H1 (cell line): ENCODE results near the gene PLPP7. TPM values are rescaled to one million over a fixed set of nuclear protein-coding genes. Genes with fewer than 3 reads are reported as not detected.

ENCODE experiments used
- ASH2L ChIP-seq: fragments of 200-600, 300-600 bp; sonication (generic); IDR thresholded peaks from one replicate; pipeline ENCODE4 v1.7.1; 2017; ENCODE audit warnings: low read length
- BACH1 ChIP-seq: IDR thresholded peaks from 2 replicates; pipeline ENCODE4 v1.6.1; 2012; ENCODE audit warnings: low read length, improper control_type of control experiment
- BCL11A ChIP-seq, 2 experiments: IDR thresholded peaks; one replicate each; pipeline ENCODE4 v1.6.1; 2011; ENCODE audit warnings: low read depth in 2 of 2, low read length in 2 of 2, mild to moderate bottlenecking in 2 of 2
- CTBP2 ChIP-seq: IDR thresholded peaks from 2 replicates; pipeline ENCODE4 v1.7.0; 2011; ENCODE audit warnings: borderline replicate concordance, mild to moderate bottlenecking, moderate library complexity, mixed read lengths, low read length; ENCODE audit not compliant: insufficient read depth, insufficient read length
- EGR1 ChIP-seq: IDR thresholded peaks from 2 replicates; pipeline ENCODE4 v1.6.1; 2011; ENCODE audit warnings: low read depth, low read length, borderline replicate concordance
- FOSL1 ChIP-seq: IDR thresholded peaks from 2 replicates; pipeline ENCODE4 v1.6.1; 2011; ENCODE audit warnings: mild to moderate bottlenecking, low read depth, low read length, moderate library complexity; ENCODE audit not compliant: insufficient read depth
- GTF2F1 ChIP-seq: IDR thresholded peaks from 2 replicates; pipeline ENCODE4 v1.6.1; 2012; ENCODE audit warnings: low read depth, low read length, improper control_type of control experiment, borderline replicate concordance
- JUN ChIP-seq: IDR thresholded peaks from 2 replicates; pipeline ENCODE4 v1.6.1; 2011; ENCODE audit warnings: low read depth, mild to moderate bottlenecking, improper control_type of control experiment, low read length
- KDM5A ChIP-seq: fragments of 200-600 bp; IDR thresholded peaks from 2 replicates; pipeline ENCODE4 v1.7.1; 2012; ENCODE audit warnings: mild to moderate bottlenecking, low read length, inconsistent platforms, mixed read lengths
- MAFK ChIP-seq: IDR thresholded peaks from 2 replicates; pipeline ENCODE4 v1.6.1; 2012; ENCODE audit warnings: low read depth, mild to moderate bottlenecking, improper control_type of control experiment, low read length
- NRF1 ChIP-seq: IDR thresholded peaks from 2 replicates; pipeline ENCODE4 v1.6.1; 2011; ENCODE audit warnings: mild to moderate bottlenecking, low read depth, low read length, improper control_type of control experiment
- POLR2A ChIP-seq, 2 experiments: IDR thresholded peaks; 1 replicate in 1 of 2; 2 replicates in 1 of 2; pipeline ENCODE4 v1.6.1; 2011; ENCODE audit warnings: low read depth in 2 of 2, low read length in 2 of 2, mild to moderate bottlenecking in 2 of 2; ENCODE audit errors: control extremely low read depth in 1 of 2
- RNF2 ChIP-seq: fragments of 200-900, 300-1000 bp; sonication (generic); IDR thresholded peaks from 2 replicates; pipeline ENCODE4 v1.7.1; 2016; ENCODE audit warnings: borderline replicate concordance, low read depth, mild to moderate bottlenecking, antibody characterized with exemption, low read length; ENCODE audit not compliant: poor library complexity, severe bottlenecking; ENCODE audit errors: missing control alignments
- SP4 ChIP-seq: IDR thresholded peaks from 2 replicates; pipeline ENCODE4 v1.6.1; 2012; ENCODE audit warnings: low read length, inconsistent platforms
- SRF ChIP-seq: IDR thresholded peaks from 2 replicates; pipeline ENCODE4 v1.6.1; 2011; ENCODE audit warnings: mild to moderate bottlenecking, low read depth, low read length, moderate library complexity
- TEAD4 ChIP-seq: IDR thresholded peaks from 2 replicates; pipeline ENCODE4 v1.6.1; 2012; ENCODE audit warnings: low read depth, low read length, inconsistent platforms, mixed read lengths
- polyA plus RNA-seq, 7 experiments: library from polyadenylated mRNA; depleted of rRNA in 3 of 7; stranded (reverse) in 5 of 7; unstranded in 2 of 7; fragments of >200 nt in 5 of 7; fragments of 200-250 nt in 2 of 7; gene quantifications; 1 replicate in 5 of 7; 2 replicates in 1 of 7; 4 replicates in 1 of 7; pipeline versions ENCODE4 v1.2.1 to v1.2.3, GENCODE V29; 2011 to 2013; ENCODE audit warnings: missing spikeins in 2 of 7, mixed read lengths in 2 of 7
- total RNA-seq: library from RNA; stranded (reverse); fragmentation: NEBNext Ultra II Directional; extraction: Animal tissue kit (Norgen Biotek cat#: 25700); gene quantifications from 2 replicates; pipeline ENCODE4 v1.2.1, GENCODE V29; 2021
- TF ChIP-seq, protein P1 (sequence below), 3 experiments: IDR thresholded peaks; 1 replicate in 2 of 3; 2 replicates in 1 of 3; pipeline versions ENCODE4 v1.5.1 to v1.6.1; 2011; ENCODE audit warnings: low read length in 3 of 3, mild to moderate bottlenecking in 3 of 3, inconsistent platforms in 2 of 3, low read depth in 1 of 3, moderate library complexity in 1 of 3; ENCODE audit not compliant: insufficient read depth in 1 of 3; ENCODE audit errors: control extremely low read depth in 1 of 3
- TF ChIP-seq, protein P2 (sequence below): IDR thresholded peaks from 2 replicates; pipeline ENCODE4 v1.6.1; 2011; ENCODE audit warnings: low read depth, mild to moderate bottlenecking, low read length; ENCODE audit not compliant: insufficient read depth
- TF ChIP-seq, protein P3 (sequence below): IDR thresholded peaks from 2 replicates; pipeline ENCODE4 v1.6.1; 2012; ENCODE audit warnings: inconsistent platforms

PLPP7 gene
- total and polyA plus RNA-seq, 2 of the 8 experiments (the other 6 are each of a cell fraction or from before 2014, with no cell fraction given): 3.4 to 3.9 TPM

DNA sequence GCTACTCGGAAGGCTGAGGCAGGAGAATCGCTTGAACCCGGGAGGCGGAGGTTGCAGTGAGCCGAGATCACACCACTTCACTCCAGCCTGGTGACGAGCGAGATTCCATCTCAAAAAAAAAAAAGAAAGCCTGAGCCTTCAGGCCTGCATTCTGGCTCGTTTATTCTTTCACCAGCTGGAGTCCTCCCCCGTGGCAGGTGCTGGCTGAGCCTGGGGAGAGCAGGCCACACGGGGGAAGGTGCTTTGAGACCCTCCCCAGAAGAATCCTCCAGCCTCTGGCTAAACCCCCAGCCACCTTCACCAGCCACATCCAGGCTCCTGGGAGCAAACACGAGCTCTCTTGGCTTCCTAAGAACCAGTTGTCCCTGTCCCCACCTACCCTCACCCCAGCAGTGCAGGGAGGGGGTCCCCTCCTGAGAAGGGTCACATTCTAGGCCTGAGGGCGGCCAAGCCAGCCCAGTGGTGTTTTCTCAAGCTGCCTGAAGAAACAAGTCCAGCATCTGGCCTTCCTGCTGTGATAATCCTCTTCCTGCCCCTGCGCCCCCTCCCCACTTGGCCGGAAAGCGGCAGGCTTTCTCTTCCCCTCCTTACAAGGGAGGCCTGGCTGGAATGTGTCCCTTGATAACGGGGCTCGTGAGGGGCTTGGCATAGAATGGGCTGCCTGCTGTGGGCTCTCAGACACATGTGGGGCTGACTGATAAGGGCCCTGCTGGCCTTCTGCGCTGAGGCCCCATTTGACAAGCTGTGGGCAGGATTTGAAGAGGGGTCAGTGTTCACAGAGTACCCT is 41.5 kb downstream of the PLPP7 start (continued):
- TF ChIP-seq SRF (peak; percentile 44; the same call in 1 of the 2 replicates), TEAD4 (peak; percentile 96), KDM5A (no peak), SP4 (no peak), GTF2F1 (no peak), FOSL1 (no peak), MAFK (no peak), EGR1 (peak; percentile 33; the same call in 1 of the 2 replicates), CTBP2 (peak; percentile 77), BCL11A (IDR thresholded peaks at IDR 0.05; ENCODE audit: low read depth in 2 of 2, low read length in 2 of 2) (no peak), POLR2A (IDR thresholded peaks at IDR 0.05; ENCODE audit: control extremely low read depth in 1 of 2, low read depth in 2 of 2, low read length in 2 of 2) (no peak), ASH2L (peak; percentile 24), JUN (no peak), NRF1 (no peak), RNF2 (no peak), BACH1 (no peak)
- TF ChIP-seq, protein P1, sequence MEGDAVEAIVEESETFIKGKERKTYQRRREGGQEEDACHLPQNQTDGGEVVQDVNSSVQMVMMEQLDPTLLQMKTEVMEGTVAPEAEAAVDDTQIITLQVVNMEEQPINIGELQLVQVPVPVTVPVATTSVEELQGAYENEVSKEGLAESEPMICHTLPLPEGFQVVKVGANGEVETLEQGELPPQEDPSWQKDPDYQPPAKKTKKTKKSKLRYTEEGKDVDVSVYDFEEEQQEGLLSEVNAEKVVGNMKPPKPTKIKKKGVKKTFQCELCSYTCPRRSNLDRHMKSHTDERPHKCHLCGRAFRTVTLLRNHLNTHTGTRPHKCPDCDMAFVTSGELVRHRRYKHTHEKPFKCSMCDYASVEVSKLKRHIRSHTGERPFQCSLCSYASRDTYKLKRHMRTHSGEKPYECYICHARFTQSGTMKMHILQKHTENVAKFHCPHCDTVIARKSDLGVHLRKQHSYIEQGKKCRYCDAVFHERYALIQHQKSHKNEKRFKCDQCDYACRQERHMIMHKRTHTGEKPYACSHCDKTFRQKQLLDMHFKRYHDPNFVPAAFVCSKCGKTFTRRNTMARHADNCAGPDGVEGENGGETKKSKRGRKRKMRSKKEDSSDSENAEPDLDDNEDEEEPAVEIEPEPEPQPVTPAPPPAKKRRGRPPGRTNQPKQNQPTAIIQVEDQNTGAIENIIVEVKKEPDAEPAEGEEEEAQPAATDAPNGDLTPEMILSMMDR (IDR thresholded peaks at IDR 0.05; ENCODE audit: control extremely low read depth in 1 of 3, insufficient read depth in 1 of 3, low read depth in 1 of 3, low read length in 3 of 3): no peak
- TF ChIP-seq, protein P2, sequence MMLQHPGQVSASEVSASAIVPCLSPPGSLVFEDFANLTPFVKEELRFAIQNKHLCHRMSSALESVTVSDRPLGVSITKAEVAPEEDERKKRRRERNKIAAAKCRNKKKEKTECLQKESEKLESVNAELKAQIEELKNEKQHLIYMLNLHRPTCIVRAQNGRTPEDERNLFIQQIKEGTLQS: no peak
- TF ChIP-seq, protein P3, sequence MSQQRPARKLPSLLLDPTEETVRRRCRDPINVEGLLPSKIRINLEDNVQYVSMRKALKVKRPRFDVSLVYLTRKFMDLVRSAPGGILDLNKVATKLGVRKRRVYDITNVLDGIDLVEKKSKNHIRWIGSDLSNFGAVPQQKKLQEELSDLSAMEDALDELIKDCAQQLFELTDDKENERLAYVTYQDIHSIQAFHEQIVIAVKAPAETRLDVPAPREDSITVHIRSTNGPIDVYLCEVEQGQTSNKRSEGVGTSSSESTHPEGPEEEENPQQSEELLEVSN: peak; percentile 52; the same call in 1 of the 2 replicates
